Measurements from ENCODE around the gene TSC1.
"Not testable (repeated sequence)": the region's sequence is repeated elsewhere in the genome, so short reads cannot be mapped to it uniquely, and the experiment has no call there.

TSC1 gene

GRCh38 chr9:132976571-132976970 is 32.2 kb upstream of the TSC1 start:
- DNase-seq (ENCODE audit: low spot score) = no peak

DNA sequence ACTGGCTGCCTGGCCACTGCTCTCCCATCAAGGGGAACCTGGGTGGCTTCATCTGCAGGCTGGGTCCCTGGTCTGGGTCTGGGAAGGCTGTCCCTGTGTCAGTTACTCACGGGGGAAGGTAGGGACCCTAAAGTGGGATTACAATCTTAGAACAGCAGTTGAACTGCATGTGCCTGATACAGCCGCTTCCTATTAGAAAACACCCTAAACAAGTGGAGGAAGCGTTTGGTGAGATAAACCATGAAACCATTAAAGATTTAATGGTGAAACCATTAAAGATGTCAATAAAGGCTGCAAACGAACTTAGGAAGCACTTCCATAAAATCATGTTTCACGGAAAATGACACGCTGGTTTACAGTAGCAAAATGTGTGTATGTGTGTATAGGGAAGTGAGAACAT is 31.5 kb upstream of the TSC1 start:
- DNase-seq (ENCODE audit: low spot score) = no peak

DNA sequence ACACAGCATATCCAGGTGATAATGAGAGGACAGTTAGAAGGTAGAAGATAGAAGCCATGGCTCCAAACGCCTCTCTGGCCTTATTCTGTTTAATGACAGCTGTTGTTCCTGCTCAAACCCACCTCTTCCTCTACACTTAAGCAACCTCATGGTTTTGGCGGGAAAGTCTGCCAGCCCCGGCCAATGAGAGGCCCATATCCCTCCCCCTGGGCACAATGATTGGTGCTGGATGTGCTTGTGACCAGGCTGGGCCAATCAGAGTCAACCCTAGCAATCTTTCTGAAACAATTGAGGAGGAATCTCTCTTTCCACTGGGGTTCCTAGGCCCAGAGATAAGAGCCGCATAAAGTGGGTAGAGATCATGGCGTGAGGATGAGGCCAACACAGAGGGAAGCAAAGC is 29.3 kb upstream of the TSC1 start:
- no peak for DNase-seq (ENCODE audit: low spot score)

DNA sequence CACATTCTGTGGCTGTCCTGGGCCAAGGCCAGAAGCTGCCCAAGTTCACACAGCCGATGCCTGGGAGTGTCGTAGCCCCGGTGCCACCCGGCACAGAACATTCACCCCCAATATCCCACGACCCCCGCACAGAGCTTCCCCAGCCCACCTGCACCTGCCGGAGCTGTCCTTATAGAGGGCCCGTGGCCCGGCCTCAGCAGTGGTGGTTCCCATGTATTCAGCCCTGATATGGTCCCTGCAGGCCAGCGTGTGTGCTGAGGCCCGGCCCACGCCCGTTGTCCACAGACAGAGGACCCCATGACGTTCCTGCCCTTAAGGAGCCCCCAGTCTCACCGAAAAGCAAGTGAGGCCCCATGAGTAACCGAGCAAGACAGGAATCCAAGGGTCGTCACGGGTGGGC is 28.8 kb upstream of the TSC1 start:
- DNase-seq (ENCODE audit: low spot score) = no peak

DNA sequence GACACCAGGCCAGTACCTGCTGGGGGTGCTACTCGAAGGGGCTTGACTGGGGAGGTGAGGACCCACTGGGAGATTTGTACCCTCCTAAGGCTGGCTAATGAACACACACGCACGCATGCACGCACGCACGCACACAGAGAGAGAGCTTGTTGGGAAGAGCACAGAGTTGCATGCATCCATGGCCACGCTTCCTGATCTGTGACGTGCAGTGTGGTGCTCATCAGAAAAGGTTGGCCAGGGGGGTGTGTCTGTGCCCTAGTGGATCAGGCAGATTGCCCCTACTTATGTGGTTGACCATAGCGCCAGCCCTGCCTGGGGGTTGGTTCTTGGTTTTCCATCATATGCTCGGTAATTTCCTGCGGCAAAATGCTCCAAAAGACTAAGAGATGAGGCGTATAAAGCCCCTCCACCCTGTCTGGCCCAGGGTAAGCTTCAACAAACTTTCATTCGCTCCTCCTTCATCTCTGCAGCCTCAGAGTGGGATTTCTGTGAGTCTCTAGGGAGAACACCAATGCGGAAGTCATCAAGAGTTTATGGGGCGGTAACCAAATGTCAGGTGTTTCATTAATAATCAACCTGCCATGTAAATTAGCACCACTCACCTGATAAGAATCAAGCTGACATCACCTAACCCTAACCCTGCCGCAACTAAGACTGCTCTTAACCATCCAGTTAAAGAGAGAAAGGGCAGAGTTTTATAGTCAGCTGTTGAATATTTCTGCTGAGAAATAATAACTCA is 26.1 kb upstream of the TSC1 start:
- no peak for DNase-seq (ENCODE audit: low spot score)

DNA sequence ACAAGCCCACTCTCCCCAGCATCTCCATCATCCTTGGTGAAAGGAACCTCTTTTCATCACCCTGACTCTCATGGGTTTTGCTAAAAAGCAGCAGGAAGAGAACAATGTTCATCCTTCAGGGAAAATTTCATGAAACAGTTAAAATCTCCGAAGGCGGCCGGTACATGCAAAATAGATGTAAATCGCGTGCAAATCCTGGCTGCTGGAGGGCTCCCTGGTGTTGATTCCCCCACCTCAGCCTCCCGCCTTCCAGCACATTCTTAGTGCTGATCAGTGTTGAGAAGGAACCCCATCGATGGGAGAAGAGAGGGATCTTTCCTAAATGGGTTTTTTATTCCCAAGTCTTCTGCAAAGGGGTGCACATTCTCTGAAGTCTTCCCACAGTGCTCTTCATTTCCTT is 25.4 kb upstream of the TSC1 start:
- no peak for DNase-seq (ENCODE audit: low spot score)

- DNase-seq (ENCODE audit: low spot score) = not testable (repeated sequence)
These were observed 23.5 kb upstream of the TSC1 start for GRCh38 chr9:132967908-132968307.

DNA sequence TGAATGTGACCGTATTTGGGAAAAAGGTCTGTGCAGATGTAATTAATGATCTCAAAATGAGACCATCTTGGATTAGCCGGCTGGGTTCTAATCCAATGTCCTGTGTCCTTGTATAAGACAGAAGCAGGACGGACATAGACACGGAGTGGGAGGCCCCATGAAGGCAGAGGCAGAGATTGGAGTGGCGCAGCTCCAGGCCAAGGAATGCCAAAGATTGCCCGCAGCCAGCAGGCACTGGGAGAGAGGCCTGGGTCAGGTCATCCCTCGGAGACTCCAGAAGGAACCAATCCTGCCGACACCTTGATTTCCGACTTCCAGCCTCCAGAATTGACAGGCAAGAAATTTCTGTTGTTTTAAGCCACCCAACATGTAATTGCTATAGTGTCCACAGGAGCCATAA is 21.1 kb upstream of the TSC1 start:
- no peak for DNase-seq (ENCODE audit: low spot score)

GRCh38 chr9:132961002-132961401 is 16.6 kb upstream of the TSC1 start:
- no peak for DNase-seq (ENCODE audit: low spot score)

DNA sequence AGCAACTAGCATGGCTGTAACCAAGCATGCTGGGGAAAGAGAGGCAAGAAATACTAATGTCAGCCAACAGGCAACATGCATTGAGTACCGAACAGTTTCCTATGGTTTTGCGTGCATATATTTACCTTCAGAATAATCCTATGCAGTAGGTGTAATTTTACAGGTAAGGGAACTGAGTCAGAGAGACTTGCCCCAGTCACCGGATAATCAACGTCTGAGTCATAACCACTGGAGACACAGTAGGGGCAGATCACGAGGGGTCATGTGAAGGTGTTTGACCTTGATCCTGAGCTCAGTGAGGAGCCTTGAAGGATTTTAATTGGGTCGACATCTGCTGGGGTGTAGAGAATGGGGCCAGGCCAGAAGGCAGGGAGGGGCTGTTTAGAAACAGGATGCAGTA is 13.4 kb upstream of the TSC1 start:
- no peak for DNase-seq (ENCODE audit: low spot score)

GRCh38 chr9:132955768-132956167 is 11.4 kb upstream of the TSC1 start:
- DNase-seq (ENCODE audit: low spot score) = no peak

- no peak for DNase-seq (ENCODE audit: low spot score)
These were observed 10.7 kb upstream of the TSC1 start for GRCh38 chr9:132955123-132955522.

DNA sequence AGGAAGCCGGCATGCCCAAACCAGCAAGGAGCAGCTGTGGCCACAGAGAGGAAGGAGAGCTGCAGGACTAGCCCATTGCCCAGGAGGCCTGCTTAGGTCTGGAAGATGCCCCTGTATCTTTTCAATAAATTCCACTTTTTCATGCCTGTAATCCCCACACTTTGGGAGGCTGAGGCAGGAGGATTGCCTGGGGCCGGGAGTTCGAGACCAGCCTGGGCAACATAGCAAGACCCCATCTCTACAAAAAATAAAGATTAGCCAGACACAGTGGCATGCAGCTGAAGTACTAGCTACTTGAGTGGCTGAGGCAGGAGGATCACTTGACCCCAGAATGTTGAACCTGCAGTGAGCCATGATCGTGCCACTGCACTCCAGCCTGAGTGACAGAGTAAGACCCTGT is 5.3 kb upstream of the TSC1 start:
- DNase-seq (ENCODE audit: low spot score) = no peak

DNA sequence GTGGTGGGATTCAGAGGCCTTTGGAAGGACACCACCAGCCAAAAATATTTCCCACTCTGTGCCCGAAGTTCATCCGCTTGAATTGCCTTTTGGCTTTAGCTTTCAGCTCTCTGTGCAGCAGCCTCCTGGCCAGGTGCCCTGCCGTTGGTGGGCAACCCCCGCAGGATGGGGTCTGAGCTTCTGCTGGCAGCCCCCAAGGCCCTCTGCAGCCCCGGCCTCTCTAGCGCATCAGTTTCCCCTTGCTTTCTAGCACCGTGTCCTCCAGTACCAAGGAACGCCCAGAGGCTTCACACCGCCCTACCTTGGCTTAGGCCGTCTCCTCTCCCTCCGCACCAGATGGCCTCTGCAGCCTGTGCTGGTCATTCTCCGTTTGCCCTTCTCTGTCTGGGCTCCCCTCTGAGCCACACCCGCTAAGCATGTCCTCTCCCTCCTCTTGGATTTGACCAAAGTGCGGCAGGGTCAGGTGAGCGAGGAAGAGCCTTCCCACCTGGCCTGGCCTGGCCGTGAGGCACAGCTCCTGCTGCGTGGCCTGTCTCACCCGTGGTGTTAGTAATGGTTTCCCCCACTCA is 4.2 kb upstream of the TSC1 start:
- DNase-seq (ENCODE audit: low spot score) = no peak

DNA sequence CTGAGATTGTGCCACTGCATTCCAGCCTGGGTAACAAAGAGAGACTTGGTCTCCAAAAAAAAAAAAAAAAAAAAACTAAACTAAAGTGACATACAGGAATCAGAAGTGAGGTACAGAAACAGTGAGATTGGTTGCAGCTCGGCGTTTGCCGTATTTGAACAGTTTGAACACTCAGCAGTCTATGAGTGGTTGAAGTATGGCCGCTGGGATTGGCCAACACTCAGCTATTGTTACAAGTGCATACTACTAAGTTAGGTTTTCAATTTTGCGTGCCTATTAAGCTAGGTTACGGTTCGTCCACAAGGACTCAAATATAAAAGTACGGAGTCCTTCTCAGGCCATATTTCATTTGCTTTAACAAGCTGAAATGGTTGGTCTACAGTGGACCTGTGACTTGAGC is 3.3 kb upstream of the TSC1 start:
- DNase-seq (ENCODE audit: low spot score) = no peak

DNA sequence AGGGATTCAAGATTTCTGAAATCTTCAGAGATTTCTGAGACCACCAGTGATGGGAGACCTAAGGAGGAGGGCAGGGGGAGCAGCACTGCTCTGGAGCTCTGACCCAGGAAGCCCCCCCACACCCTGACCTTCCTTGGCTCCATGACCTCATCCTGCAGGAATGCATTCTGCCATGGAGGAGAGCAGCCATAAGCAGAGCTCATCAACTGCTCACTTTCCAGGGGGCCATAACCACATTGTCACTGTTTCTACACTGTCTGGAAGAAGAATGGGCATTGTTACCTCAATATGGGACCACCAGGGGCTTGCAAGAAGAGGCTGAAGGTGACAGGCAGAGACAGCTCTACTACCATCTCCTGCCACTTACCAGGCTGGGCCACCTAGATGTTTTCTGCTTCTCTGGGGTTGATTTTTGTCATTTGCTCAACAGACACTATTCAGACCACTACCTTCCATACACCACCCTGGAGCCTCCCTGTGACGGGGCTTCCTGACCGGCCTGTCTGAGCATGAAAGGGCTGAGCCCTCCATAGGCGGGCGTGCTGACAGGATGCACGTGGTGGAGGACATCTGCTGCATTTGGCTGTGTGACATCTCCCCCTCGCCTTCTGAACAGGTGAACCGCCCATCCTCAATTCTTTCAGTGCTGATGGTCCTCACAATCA is 2.3 kb upstream of the TSC1 start:
- no peak for DNase-seq (ENCODE audit: low spot score)

- no peak for DNase-seq (ENCODE audit: low spot score)
These were observed 1.8 kb upstream of the TSC1 start for GRCh38 chr9:132946211-132946610.

DNA sequence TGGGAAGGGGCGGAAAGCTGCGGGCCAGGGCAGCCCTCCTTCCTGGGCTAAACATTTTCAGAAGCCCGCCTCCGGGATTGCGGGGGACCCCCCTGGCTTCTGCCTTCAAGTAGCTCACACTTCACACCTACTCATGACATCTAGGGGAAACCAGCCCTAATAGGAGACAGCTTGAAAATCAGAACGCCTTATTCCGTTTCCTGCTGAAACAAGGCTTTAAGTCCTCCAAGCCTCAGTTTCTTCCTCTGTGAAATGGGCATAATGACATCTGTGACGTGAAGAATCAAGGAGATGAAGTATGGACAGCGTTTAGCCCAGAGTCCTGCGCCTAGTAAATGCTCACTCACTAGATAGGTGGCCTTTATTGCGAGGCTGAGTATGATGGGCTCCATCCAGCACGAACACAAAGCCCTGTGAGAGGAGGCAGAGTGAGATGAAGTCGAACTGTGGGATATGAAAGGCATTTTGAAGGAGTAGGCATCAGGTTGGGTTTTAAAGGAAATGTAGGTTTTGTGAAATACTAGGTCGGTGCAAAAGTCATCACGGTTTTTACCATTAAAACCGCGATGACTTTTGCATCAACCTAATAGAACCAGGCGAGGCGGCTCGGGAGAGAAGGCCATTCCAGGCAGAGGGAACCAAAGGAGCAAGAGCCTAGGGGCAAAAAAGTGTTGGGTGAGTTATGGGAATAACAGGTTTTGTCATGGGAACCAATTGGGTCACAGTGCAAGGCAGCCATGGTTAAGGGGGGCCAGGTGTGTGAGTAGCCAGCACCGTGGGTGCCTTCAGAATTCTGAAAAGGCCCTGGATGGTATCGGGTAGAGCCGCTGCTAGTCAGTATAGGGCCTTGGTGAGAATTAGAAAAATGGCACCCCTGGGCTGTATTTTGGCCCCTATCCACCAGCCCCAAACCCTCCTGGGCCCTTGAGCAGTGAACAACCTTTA is 1.0 kb upstream of the TSC1 start:
- DNase-seq (ENCODE audit: low spot score) = no peak

DNA sequence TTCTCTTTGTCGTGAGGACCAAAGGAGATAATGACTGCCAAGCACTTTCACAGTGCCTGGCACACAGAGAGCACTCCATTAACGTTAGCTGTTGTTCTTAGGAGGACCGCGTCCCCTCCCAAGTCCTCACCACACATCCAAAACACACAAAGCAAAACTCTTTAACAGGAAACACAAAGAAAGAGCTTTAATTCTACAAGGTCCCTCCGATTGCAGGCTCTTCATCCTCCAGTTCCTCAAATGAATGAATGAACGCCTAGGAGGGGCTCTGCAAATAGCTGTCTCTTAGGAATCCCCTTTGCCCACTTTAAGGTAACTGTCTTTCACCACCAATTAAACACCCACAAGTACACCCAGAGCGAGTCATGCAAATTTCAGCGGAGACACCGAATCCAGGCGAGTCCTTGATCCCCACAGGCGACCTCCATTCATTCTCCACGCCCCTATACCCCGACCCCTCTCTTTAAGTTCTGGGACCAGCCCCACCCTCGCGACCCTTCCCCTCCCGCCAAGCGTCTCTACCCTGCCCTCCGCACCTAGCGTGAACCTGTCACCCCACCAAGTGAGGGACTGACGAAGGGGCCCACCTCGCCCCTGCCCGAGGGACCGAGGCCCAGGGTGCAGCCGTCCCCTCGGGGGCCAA is 644 bp downstream of the TSC1 start:
- no peak for DNase-seq (ENCODE audit: low spot score)

GRCh38 chr9:132942541-132943182 is 1.8 kb downstream of the TSC1 start:
- DNase-seq (ENCODE audit: low spot score) = no peak

- no peak for DNase-seq (ENCODE audit: low spot score)
These were observed 5.2 kb downstream of the TSC1 start for GRCh38 chr9:132939169-132939568.
